SK-N-SH (cell line): ENCODE measurements around the gene SNX9. TPM values are rescaled to one million over a fixed set of nuclear protein-coding genes. Genes with fewer than 3 reads are reported as not detected.

Source experiments
- CTCF ChIA-PET: fragments of 300-600, 350-600 bp; formaldehyde crosslinking; extraction: SDS; loops from one replicate; lab custom pipeline; 2021; lab: Yijun Ruan, JAX
- POLR2A ChIA-PET: fragments of 350-600 bp; sonication (Branson Sonifier 250); formaldehyde crosslinking; extraction: SDS; loops from one replicate; lab custom pipeline; 2020; ENCODE audit warnings: antibody characterized with exemption, inconsistent platforms; lab: Yijun Ruan, JAX
- DNase-seq: peaks from one replicate; pipeline ENCODE4 v3.0.0; 2012
- H2AFZ ChIP-seq: fragments of 200-600 bp; sonication (generic); 2 replicates; pipeline ENCODE4 v1.8.1; 2016; ENCODE audit warnings: antibody characterized with exemption, mild to moderate bottlenecking, low read depth
- H3F3A ChIP-seq: fragments of 200-600 bp; sonication (generic); replicated peaks from 2 replicates; pipeline ENCODE3; 2016; ENCODE audit warnings: antibody characterized with exemption, mild to moderate bottlenecking; ENCODE audit not compliant: insufficient read depth
- H3K27ac ChIP-seq, 2 experiments: fragments of 200-500 bp in 1 of 2; fragments of 200-600 bp in 1 of 2; sonication (Bioruptor generic) in 1 of 2; sonication (generic), shearing (Covaris generic) in 1 of 2; 2 replicates each; pipeline versions ENCODE4 v1.5.1 to v1.6.1; 2014 to 2016; ENCODE audit warnings: low read depth in 2 of 2, inconsistent platforms in 1 of 2, low read length in 1 of 2, mild to moderate bottlenecking in 1 of 2, mixed read lengths in 1 of 2
- H3K27me3 ChIP-seq: fragments of 200-600 bp; sonication (generic), shearing (Covaris generic); 2 replicates; pipeline ENCODE4 v1.6.1; 2016; ENCODE audit warnings: mixed run types; ENCODE audit not compliant: insufficient read depth
- H3K36me3 ChIP-seq, 2 experiments: fragments of 200-500 bp in 1 of 2; fragments of 200-600 bp in 1 of 2; sonication (Bioruptor generic) in 1 of 2; sonication (generic) in 1 of 2; replicated peaks in 1 of 2; 2 replicates each; pipeline versions ENCODE3 to v1.5.1; 2014 to 2016; ENCODE audit warnings: low read length in 1 of 2, mild to moderate bottlenecking in 1 of 2; ENCODE audit not compliant: insufficient read depth in 2 of 2, control insufficient read depth in 1 of 2
- H3K4me1 ChIP-seq, 2 experiments: fragments of 200-500 bp in 1 of 2; fragments of 200-600 bp in 1 of 2; sonication (Bioruptor generic) in 1 of 2; sonication (generic), shearing (Covaris generic) in 1 of 2; 2 replicates each; pipeline versions ENCODE4 v1.5.1 to v1.6.1; 2014 to 2016; ENCODE audit warnings: low read depth in 1 of 2, low read length in 1 of 2, mixed run types in 1 of 2; ENCODE audit not compliant: insufficient read depth in 2 of 2, control insufficient read depth in 1 of 2
- H3K4me2 ChIP-seq: fragments of 200-600 bp; sonication (generic), shearing (Covaris generic); 2 replicates; pipeline ENCODE4 v1.6.1; 2017; ENCODE audit warnings: mixed run types
- H3K4me3 ChIP-seq, 2 experiments: fragments of 200-500 bp in 1 of 2; fragments of 200-600 bp in 1 of 2; sonication (Bioruptor generic) in 1 of 2; sonication (generic), shearing (Covaris generic) in 1 of 2; 2 replicates each; pipeline versions ENCODE4 v1.5.1 to v1.8.1; 2014 to 2016; ENCODE audit warnings: low read depth in 2 of 2, inconsistent platforms in 1 of 2, low read length in 1 of 2, mild to moderate bottlenecking in 1 of 2, mixed read lengths in 1 of 2, moderate library complexity in 1 of 2
- H3K79me2 ChIP-seq: fragments of 200-600 bp; sonication (generic); 2 replicates; pipeline ENCODE4 v1.8.1; 2017; ENCODE audit warnings: mild to moderate bottlenecking; ENCODE audit not compliant: insufficient read depth
- H3K9ac ChIP-seq: fragments of 200-600 bp; sonication (generic); 2 replicates; pipeline ENCODE4 v1.6.1; 2017; ENCODE audit warnings: mixed run types
- H3K9me2 ChIP-seq: fragments of 200-600 bp; sonication (generic); 2 replicates; pipeline ENCODE4 v1.6.1; 2017; ENCODE audit warnings: mixed run types
- H3K9me3 ChIP-seq: fragments of 200-600 bp; sonication (generic); 2 replicates; pipeline ENCODE4 v1.6.1; 2017; ENCODE audit warnings: mixed run types, mild to moderate bottlenecking, moderate library complexity
- H4K20me1 ChIP-seq: fragments of 200-600 bp; sonication (generic); 2 replicates; pipeline ENCODE4 v1.6.1; 2017; ENCODE audit warnings: mild to moderate bottlenecking, mixed run types; ENCODE audit not compliant: insufficient read depth
- CHD2 ChIP-seq: fragments of 150-350 bp; IDR thresholded peaks from 2 replicates; pipeline ENCODE4 v1.6.1; 2018; ENCODE audit warnings: low read length; ENCODE audit not compliant: partially characterized antibody
- FOSL2 ChIP-seq: IDR thresholded peaks from 2 replicates; pipeline ENCODE4 v1.4.0; 2012; ENCODE audit warnings: low read depth, mild to moderate bottlenecking, moderate library complexity, borderline replicate concordance
- FOXJ3 ChIP-seq: sonication (generic); formaldehyde crosslinking; IDR thresholded peaks from 2 replicates; pipeline ENCODE4 v1.5.1; 2020; ENCODE audit warnings: mild to moderate bottlenecking, missing genetic modification reagents
- GABPA ChIP-seq: IDR thresholded peaks from 2 replicates; pipeline ENCODE4 v1.4.0; 2012; ENCODE audit warnings: low read depth, mild to moderate bottlenecking
- MEF2A ChIP-seq: IDR thresholded peaks from 2 replicates; pipeline ENCODE4 v1.4.0; 2012; ENCODE audit warnings: low read depth, borderline replicate concordance
- MXI1 ChIP-seq: IDR thresholded peaks from 2 replicates; pipeline ENCODE4 v1.6.1; 2012; ENCODE audit warnings: mild to moderate bottlenecking, low read depth, low read length, improper control_type of control experiment
- NFIC ChIP-seq: IDR thresholded peaks from 2 replicates; pipeline ENCODE4 v1.4.0; 2012; ENCODE audit warnings: borderline replicate concordance
- PBX3 ChIP-seq: IDR thresholded peaks from 2 replicates; pipeline ENCODE4; 2012
- RCOR1 ChIP-seq: fragments of 150-350 bp; IDR thresholded peaks from 2 replicates; pipeline ENCODE4 v1.6.1; 2017; ENCODE audit warnings: antibody characterized with exemption, low read length
- RFX5 ChIP-seq: IDR thresholded peaks from 2 replicates; pipeline ENCODE4 v1.6.1; 2012; ENCODE audit warnings: mild to moderate bottlenecking, improper control_type of control experiment, low read length
- WGBS: methylation state at CpG from one replicate; pipeline ENCODE4 v1.1.6; 2017; ENCODE audit warnings: low lambda C conversion rate; 5-methylcytosine and 5-hydroxymethylcytosine counted together
- polyA plus RNA-seq, 3 experiments: library from polyadenylated mRNA; depleted of rRNA; stranded (reverse); fragments of >200 nt; gene quantifications; 2 replicates each; pipeline ENCODE4 v1.2.3, GENCODE V29; 2012
- TF ChIP-seq, protein P1 (sequence below): IDR thresholded peaks from 2 replicates; pipeline ENCODE4 v1.4.0; 2012; ENCODE audit warnings: low read depth, borderline replicate concordance
- TF ChIP-seq, protein P2 (sequence below): IDR thresholded peaks from 2 replicates; pipeline ENCODE4 v1.6.1; 2012; ENCODE audit warnings: mild to moderate bottlenecking, low read depth, low read length, moderate library complexity
- TF ChIP-seq, protein P3 (sequence below): fragments of 150-350 bp; IDR thresholded peaks from 2 replicates; pipeline ENCODE4 v1.6.1; 2016; ENCODE audit warnings: mild to moderate bottlenecking, low read depth, low read length

The SNX9 gene
- polyA plus RNA-seq, 1 of the 3 experiments (the other 2 are of a cell fraction) = 31.6 TPM

DNA sequence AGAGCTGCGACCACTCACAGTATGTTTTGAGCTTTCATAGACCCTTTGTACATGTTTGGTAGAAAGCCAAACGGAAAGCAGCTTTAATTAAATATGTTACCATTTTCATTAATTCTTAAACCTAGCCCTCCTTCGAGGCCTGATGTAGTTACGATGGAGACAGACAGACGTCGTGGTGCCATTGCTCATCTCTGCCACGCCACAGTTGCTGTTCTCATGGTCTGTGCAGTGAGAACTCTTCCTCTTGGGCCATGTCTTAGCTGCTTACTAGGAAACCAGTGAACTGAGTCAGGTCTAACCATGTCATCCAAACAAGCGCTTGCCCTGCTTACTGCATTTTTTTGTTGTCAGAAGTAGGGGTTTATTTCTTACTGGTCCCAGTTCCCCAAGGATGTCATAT lies 62.8 kb downstream of the SNX9 start (continued):
- TF ChIP-seq, protein P1, sequence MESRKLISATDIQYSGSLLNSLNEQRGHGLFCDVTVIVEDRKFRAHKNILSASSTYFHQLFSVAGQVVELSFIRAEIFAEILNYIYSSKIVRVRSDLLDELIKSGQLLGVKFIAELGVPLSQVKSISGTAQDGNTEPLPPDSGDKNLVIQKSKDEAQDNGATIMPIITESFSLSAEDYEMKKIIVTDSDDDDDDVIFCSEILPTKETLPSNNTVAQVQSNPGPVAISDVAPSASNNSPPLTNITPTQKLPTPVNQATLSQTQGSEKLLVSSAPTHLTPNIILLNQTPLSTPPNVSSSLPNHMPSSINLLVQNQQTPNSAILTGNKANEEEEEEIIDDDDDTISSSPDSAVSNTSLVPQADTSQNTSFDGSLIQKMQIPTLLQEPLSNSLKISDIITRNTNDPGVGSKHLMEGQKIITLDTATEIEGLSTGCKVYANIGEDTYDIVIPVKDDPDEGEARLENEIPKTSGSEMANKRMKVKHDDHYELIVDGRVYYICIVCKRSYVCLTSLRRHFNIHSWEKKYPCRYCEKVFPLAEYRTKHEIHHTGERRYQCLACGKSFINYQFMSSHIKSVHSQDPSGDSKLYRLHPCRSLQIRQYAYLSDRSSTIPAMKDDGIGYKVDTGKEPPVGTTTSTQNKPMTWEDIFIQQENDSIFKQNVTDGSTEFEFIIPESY = no peak
- TF ChIP-seq, all 33 proteins: peak for 0

DNA sequence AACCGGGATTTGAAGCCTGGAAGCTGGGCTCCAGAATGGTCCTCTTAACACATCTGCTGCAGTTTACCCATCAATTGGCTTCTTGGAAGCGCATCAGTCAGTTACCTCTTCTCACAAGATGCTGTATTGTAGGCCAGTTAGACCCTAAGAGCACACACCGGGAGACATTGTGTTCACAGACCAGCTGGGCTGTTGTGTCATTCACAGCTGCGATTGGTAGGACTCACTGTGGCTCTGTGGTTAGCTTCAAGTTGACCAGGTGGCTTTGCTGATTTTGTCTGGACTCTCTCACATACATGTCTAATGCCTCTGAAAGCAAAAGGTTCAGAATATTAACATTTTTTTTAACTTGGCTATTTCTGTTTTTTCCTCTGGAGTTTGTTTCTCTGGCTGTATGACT lies 64.8 kb downstream of the SNX9 start:
- peaks cover 3% of the 10 kb centered on the region; the same call in 1 of the 2 replicates for H3K79me2 ChIP-seq
- no peak for TF ChIP-seq MXI1
- TF ChIP-seq, protein P2, sequence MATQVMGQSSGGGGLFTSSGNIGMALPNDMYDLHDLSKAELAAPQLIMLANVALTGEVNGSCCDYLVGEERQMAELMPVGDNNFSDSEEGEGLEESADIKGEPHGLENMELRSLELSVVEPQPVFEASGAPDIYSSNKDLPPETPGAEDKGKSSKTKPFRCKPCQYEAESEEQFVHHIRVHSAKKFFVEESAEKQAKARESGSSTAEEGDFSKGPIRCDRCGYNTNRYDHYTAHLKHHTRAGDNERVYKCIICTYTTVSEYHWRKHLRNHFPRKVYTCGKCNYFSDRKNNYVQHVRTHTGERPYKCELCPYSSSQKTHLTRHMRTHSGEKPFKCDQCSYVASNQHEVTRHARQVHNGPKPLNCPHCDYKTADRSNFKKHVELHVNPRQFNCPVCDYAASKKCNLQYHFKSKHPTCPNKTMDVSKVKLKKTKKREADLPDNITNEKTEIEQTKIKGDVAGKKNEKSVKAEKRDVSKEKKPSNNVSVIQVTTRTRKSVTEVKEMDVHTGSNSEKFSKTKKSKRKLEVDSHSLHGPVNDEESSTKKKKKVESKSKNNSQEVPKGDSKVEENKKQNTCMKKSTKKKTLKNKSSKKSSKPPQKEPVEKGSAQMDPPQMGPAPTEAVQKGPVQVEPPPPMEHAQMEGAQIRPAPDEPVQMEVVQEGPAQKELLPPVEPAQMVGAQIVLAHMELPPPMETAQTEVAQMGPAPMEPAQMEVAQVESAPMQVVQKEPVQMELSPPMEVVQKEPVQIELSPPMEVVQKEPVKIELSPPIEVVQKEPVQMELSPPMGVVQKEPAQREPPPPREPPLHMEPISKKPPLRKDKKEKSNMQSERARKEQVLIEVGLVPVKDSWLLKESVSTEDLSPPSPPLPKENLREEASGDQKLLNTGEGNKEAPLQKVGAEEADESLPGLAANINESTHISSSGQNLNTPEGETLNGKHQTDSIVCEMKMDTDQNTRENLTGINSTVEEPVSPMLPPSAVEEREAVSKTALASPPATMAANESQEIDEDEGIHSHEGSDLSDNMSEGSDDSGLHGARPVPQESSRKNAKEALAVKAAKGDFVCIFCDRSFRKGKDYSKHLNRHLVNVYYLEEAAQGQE = no peak
- TF ChIP-seq FOSL2 = no peak
- no peak for TF ChIP-seq PBX3
- TF ChIP-seq, protein P3, sequence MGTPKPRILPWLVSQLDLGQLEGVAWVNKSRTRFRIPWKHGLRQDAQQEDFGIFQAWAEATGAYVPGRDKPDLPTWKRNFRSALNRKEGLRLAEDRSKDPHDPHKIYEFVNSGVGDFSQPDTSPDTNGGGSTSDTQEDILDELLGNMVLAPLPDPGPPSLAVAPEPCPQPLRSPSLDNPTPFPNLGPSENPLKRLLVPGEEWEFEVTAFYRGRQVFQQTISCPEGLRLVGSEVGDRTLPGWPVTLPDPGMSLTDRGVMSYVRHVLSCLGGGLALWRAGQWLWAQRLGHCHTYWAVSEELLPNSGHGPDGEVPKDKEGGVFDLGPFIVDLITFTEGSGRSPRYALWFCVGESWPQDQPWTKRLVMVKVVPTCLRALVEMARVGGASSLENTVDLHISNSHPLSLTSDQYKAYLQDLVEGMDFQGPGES = no peak
- TF ChIP-seq FOXJ3 (CRISPR knock-in tag) = no peak
- no peak for TF ChIP-seq CHD2
- TF ChIP-seq NFIC = no peak
- TF ChIP-seq RCOR1 = no peak
- no peak for TF ChIP-seq RFX5
- no peak for TF ChIP-seq GABPA
- no peak for TF ChIP-seq MEF2A
- CTCF ChIA-PET = interaction anchor here (1.4 to 1.9 kb wide), 2 partner anchors 131 to 185 kb away, joined by 3 to 11 read pairs; no protein-coding TSS in a partner anchor

More for the DNA sequence above, 64.8 kb downstream of the SNX9 start:
- POLR2A ChIA-PET = no interaction called here
- H2AFZ ChIP-seq = no peak overlapping the region
- no peaks in the 10 kb centered on the region for H4K20me1 ChIP-seq
- no peak overlapping the region for H3K9ac ChIP-seq
- no peak for DNase-seq
- no peaks in the 10 kb centered on the region; a peak in 1 of 4 replicates for H3K4me1 ChIP-seq
- H3K36me3 ChIP-seq = peaks cover 31 to 53% of the 10 kb centered on the region in 2 experiments
- no peaks in the 10 kb centered on the region for H3F3A ChIP-seq
- no peaks in the 10 kb centered on the region for H3K27me3 ChIP-seq
- H3K9me3 ChIP-seq = no peaks in the 10 kb centered on the region
- H3K9me2 ChIP-seq = no peaks in the 10 kb centered on the region
- no peak overlapping the region for H3K4me3 ChIP-seq
- WGBS = 99% methylated on average over 3 of the region's 4 CpGs
- H3K4me2 ChIP-seq = no peak overlapping the region
- H3K27ac ChIP-seq = no peak overlapping the region
